ENCODE results near the gene YWHAQ.

DNA sequence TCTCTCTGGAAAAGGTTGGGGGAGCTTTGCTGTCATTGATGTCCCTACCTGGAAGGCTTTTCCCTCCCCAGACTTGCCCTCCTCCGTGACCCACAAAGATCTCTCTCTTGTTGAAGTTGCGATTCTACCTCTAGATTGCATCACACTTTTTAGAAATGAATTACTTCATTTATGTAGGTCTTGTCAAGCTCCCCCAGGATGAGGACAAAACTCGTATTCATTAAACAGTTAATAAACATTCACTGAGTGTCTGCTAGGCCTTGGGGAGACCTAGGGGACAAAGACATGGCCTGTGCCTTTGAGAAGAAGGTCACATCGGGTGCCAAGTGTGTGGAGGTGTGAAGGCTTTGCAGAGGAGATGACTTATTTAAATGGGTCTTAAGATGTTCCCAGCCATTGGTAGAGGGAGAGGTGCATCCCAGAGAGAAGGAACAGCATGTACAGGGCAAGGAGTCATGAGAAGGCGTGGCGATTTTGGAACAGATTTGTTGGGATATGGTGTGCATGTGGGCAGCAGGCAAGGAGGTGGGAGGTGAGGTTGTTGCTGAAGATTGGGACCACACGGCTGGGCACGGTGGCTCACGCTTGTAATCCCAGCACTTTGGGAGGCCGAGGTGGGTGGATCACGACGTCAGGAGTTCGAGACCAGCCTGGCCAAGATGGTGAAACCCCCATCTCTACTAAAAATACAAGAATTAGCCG is 9.8 kb upstream of the YWHAQ start:
- no peak for TF ChIP-seq CTCF (conservative IDR thresholded peaks at IDR 0.05)
- no peak for TF ChIP-seq ZFX (IDR thresholded peaks at IDR 0.05)

Data from C4-2B (cell line).